Activated CD8-positive, alpha-beta memory T cell treated with anti-CD3 and anti-CD28 coated beads, Interleukin-2, amount 10 ng/mL, durations not matched to agents 7 days and 5 days (primary cell): Measurements from ENCODE around the gene HRAS. TPM values are rescaled to one million over a fixed set of nuclear protein-coding genes. Genes with fewer than 3 reads are reported as not detected.

Experiments used
- ATAC-seq: fragments of 150-1000 bp; cut with Tn5 transposase; one replicate; pipeline ENCODE4 v1.10.0; 2021; ENCODE audit warnings: moderate library complexity
- CTCF ChIA-PET: fragments of 350-600 bp; sonication (Branson Sonifier 250); formaldehyde crosslinking; loops from one replicate; lab custom pipeline; 2021; ENCODE audit warnings: antibody characterized with exemption; lab: Charles Lee
- DNase-seq: peaks from one replicate; pipeline ENCODE4 v3.0.0-alpha.2; 2020
- H3K27ac Mint-ChIP-seq: one replicate; pipeline ENCODE4 v1.8.0; 2021; ENCODE audit warnings: mild to moderate bottlenecking, mixed read lengths
- H3K27me3 Mint-ChIP-seq: one replicate; pipeline ENCODE4 v1.8.0; 2021; ENCODE audit warnings: mixed read lengths
- H3K36me3 Mint-ChIP-seq: one replicate; pipeline ENCODE4 v1.8.0; 2021; ENCODE audit warnings: mild to moderate bottlenecking, mixed read lengths
- H3K4me1 Mint-ChIP-seq: one replicate; pipeline ENCODE4 v1.8.0; 2021; ENCODE audit warnings: mixed read lengths
- H3K4me3 Mint-ChIP-seq: one replicate; pipeline ENCODE4 v1.8.0; 2021; ENCODE audit warnings: mild to moderate bottlenecking, moderate library complexity, mixed read lengths
- H3K9me3 Mint-ChIP-seq: one replicate; pipeline ENCODE4 v1.8.0; 2022; ENCODE audit warnings: low read depth, mixed read lengths
- total RNA-seq, 2 experiments: library from RNA; stranded (reverse); gene quantifications; one replicate each; pipeline ENCODE4 v1.2.3, GENCODE V29; 2021

Gene HRAS
- total RNA-seq, 2 experiments from 2014 or later: 50.7 to 53.8 TPM

GRCh38 chr11:504053-504993 is 31.1 kb downstream of the HRAS start:
- Mint-ChIP-seq H3K4me1 (peaks cover 35% of the 10 kb centered on the region), H3K27me3 (no peaks in the 10 kb centered on the region), H3K36me3 (peaks cover 8% of the 10 kb centered on the region), H3K9me3 (no peaks in the 10 kb centered on the region), H3K27ac (peak overlapping the region; percentile 96), H3K4me3 (peak overlapping the region; percentile 88)
- CTCF ChIA-PET: interaction anchor here (0.7 to 4.1 kb wide), 4 partner anchors 11 to 54 kb away, joined by 3 to 33 read pairs (median 16); partner anchors contain the start of gene PTDSS2
- DNase-seq (no peak), ATAC-seq (no peak)

GRCh38 chr11:503179-503981 is 32.0 kb downstream of the HRAS start:
- Mint-ChIP-seq H3K4me3 (peak overlapping the region; percentile 88), H3K9me3 (no peaks in the 10 kb centered on the region), H3K4me1 (peaks cover 34% of the 10 kb centered on the region), H3K27ac (peak overlapping the region; percentile 71), H3K27me3 (no peaks in the 10 kb centered on the region), H3K36me3 (peaks cover 6% of the 10 kb centered on the region)
- CTCF ChIA-PET: interaction anchor here (0.7 to 4.1 kb wide), 3 partner anchors 47 to 53 kb away, joined by 3 to 33 read pairs (median 3); partner anchors contain the start of gene PTDSS2
- DNase-seq: peak; percentile 81
- ATAC-seq: no peak

- DNase-seq (no peak), ATAC-seq (no peak)
- CTCF ChIA-PET: interaction anchor here (0.8 to 1.1 kb wide), 2 partner anchors 10 to 16 kb away, joined by 3 to 5 read pairs; no protein-coding TSS in a partner anchor
- H3K27me3 Mint-ChIP-seq: no peaks in the 10 kb centered on the region
- peak overlapping the region; percentile 71 for H3K27ac Mint-ChIP-seq
- no peak overlapping the region for H3K4me3 Mint-ChIP-seq
- H3K36me3 Mint-ChIP-seq: peaks cover 14% of the 10 kb centered on the region
- H3K9me3 Mint-ChIP-seq: no peaks in the 10 kb centered on the region
- peaks cover 34% of the 10 kb centered on the region for H3K4me1 Mint-ChIP-seq
These were observed 32.8 kb downstream of the HRAS start for GRCh38 chr11:502288-503178.

GRCh38 chr11:501683-502287 is 33.6 kb downstream of the HRAS start:
- Mint-ChIP-seq H3K36me3 (peaks cover 21% of the 10 kb centered on the region), H3K27ac (peak overlapping the region; percentile 63), H3K4me3 (no peak overlapping the region), H3K27me3 (no peaks in the 10 kb centered on the region), H3K9me3 (no peaks in the 10 kb centered on the region), H3K4me1 (peaks cover 41% of the 10 kb centered on the region)
- CTCF ChIA-PET: interaction anchor here (0.8 to 1.1 kb wide), 2 partner anchors 10 to 17 kb away, joined by 3 to 5 read pairs; no protein-coding TSS in a partner anchor
- DNase-seq: no peak
- ATAC-seq: no peak

- Mint-ChIP-seq H3K9me3 (no peaks in the 10 kb centered on the region), H3K27ac (no peak overlapping the region), H3K4me1 (peaks cover 40% of the 10 kb centered on the region), H3K4me3 (no peak overlapping the region), H3K36me3 (peaks cover 23% of the 10 kb centered on the region), H3K27me3 (no peaks in the 10 kb centered on the region)
- ATAC-seq (no peak), DNase-seq (no peak)
- CTCF ChIA-PET: interaction anchor here (0.8 to 1.1 kb wide), 2 partner anchors 9 to 18 kb away, joined by 3 to 5 read pairs; no protein-coding TSS in a partner anchor
These were observed 34.2 kb downstream of the HRAS start for GRCh38 chr11:501001-501682.

GRCh38 chr11:499201-500076 is 35.9 kb downstream of the HRAS start:
- Mint-ChIP-seq H3K27me3 (no peaks in the 10 kb centered on the region), H3K27ac (no peak overlapping the region), H3K9me3 (no peaks in the 10 kb centered on the region), H3K4me3 (no peak overlapping the region), H3K36me3 (peaks cover 29% of the 10 kb centered on the region), H3K4me1 (peaks cover 25% of the 10 kb centered on the region)
- CTCF ChIA-PET: no interaction called here
- ATAC-seq: no peak
- DNase-seq: no peak

GRCh38 chr11:498297-499181 is 36.8 kb downstream of the HRAS start:
- Mint-ChIP-seq H3K36me3 (peaks cover 29% of the 10 kb centered on the region), H3K4me1 (peaks cover 21% of the 10 kb centered on the region), H3K27me3 (no peaks in the 10 kb centered on the region), H3K27ac (no peak overlapping the region), H3K9me3 (no peaks in the 10 kb centered on the region), H3K4me3 (no peak overlapping the region)
- CTCF ChIA-PET: interaction anchor here (0.8 kb wide), 1 partner anchor 20 kb away, joined by 3 read pairs; no protein-coding TSS in a partner anchor
- DNase-seq (no peak), ATAC-seq (no peak)

GRCh38 chr11:497565-498296 is 37.6 kb downstream of the HRAS start:
- Mint-ChIP-seq H3K4me3 (no peak overlapping the region), H3K4me1 (peaks cover 15% of the 10 kb centered on the region), H3K9me3 (no peaks in the 10 kb centered on the region), H3K27ac (peak overlapping the region; percentile 24), H3K36me3 (peaks cover 29% of the 10 kb centered on the region), H3K27me3 (no peaks in the 10 kb centered on the region)
- ATAC-seq: no peak
- DNase-seq: no peak
- CTCF ChIA-PET: interaction anchor here (0.8 kb wide), 1 partner anchor 21 kb away, joined by 3 read pairs; no protein-coding TSS in a partner anchor

- Mint-ChIP-seq H3K36me3 (peaks cover 29% of the 10 kb centered on the region), H3K4me1 (peaks cover 15% of the 10 kb centered on the region), H3K9me3 (no peaks in the 10 kb centered on the region), H3K27ac (no peak overlapping the region), H3K27me3 (no peaks in the 10 kb centered on the region), H3K4me3 (no peak overlapping the region)
- no peak for ATAC-seq
- CTCF ChIA-PET: no interaction called here
- no peak for DNase-seq
These were observed 38.4 kb downstream of the HRAS start for GRCh38 chr11:496834-497564.
